HFFc6 (cell line): Measurements from ENCODE around the gene GALNT3. TPM values are rescaled to one million over a fixed set of nuclear protein-coding genes. Genes with fewer than 3 reads are reported as not detected.

Experiments
- DNase-seq: peaks from one replicate; pipeline ENCODE4 v3.0.0-alpha.2; 2018
- H3K27ac Mint-ChIP-seq: 2 replicates; pipeline ENCODE4 v1.8.0; 2020; ENCODE audit warnings: mild to moderate bottlenecking, mixed read lengths
- H3K27me3 Mint-ChIP-seq: 2 replicates; pipeline ENCODE4 v1.8.0; 2021; ENCODE audit warnings: mild to moderate bottlenecking, moderate library complexity, mixed read lengths; ENCODE audit not compliant: insufficient read depth
- H3K36me3 Mint-ChIP-seq: 2 replicates; pipeline ENCODE4 v1.8.0; 2021; ENCODE audit warnings: low read depth, mixed read lengths
- H3K4me1 Mint-ChIP-seq: 2 replicates; pipeline ENCODE4 v1.8.0; 2020; ENCODE audit warnings: low read depth, mixed read lengths
- H3K4me3 Mint-ChIP-seq: 2 replicates; pipeline ENCODE4 v1.8.0; 2020; ENCODE audit warnings: mild to moderate bottlenecking, moderate library complexity, mixed read lengths
- H3K9me3 Mint-ChIP-seq: 2 replicates; pipeline ENCODE4 v1.8.0; 2020; ENCODE audit warnings: mild to moderate bottlenecking, mixed read lengths
- total RNA-seq, 6 experiments: library from RNA; stranded (reverse); fragmentation: NEBNext Ultra II Directional; extraction: Animal tissue kit (Norgen Biotek cat#: 25700); gene quantifications; 2 replicates in 1 of 6; 3 replicates in 5 of 6; pipeline ENCODE4 v1.2.3, GENCODE V29; 2021
- TF ChIP-seq, protein P1 (sequence below): fragments of 200-600 bp; sonication (generic); IDR thresholded peaks from 2 replicates; pipeline ENCODE4 v1.5.0; 2021; ENCODE audit warnings: antibody characterized with exemption, mild to moderate bottlenecking

The GALNT3 gene
- total RNA-seq, 6 experiments from 2014 or later: 0.28 to 1.7 (median 0.82) TPM

GRCh38 chr2:165820296-165820695 lies 26.2 kb upstream of the GALNT3 start:
- Mint-ChIP-seq H3K27me3 (no peaks in the 10 kb centered on the region), H3K36me3 (no peaks in the 10 kb centered on the region), H3K4me1 (no peaks in the 10 kb centered on the region; the same call in 1 of the 2 replicates), H3K4me3 (no peak overlapping the region), H3K9me3 (no peaks in the 10 kb centered on the region), H3K27ac (no peak overlapping the region)
- no peak for DNase-seq
- TF ChIP-seq, protein P1, sequence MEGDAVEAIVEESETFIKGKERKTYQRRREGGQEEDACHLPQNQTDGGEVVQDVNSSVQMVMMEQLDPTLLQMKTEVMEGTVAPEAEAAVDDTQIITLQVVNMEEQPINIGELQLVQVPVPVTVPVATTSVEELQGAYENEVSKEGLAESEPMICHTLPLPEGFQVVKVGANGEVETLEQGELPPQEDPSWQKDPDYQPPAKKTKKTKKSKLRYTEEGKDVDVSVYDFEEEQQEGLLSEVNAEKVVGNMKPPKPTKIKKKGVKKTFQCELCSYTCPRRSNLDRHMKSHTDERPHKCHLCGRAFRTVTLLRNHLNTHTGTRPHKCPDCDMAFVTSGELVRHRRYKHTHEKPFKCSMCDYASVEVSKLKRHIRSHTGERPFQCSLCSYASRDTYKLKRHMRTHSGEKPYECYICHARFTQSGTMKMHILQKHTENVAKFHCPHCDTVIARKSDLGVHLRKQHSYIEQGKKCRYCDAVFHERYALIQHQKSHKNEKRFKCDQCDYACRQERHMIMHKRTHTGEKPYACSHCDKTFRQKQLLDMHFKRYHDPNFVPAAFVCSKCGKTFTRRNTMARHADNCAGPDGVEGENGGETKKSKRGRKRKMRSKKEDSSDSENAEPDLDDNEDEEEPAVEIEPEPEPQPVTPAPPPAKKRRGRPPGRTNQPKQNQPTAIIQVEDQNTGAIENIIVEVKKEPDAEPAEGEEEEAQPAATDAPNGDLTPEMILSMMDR: no peak

- TF ChIP-seq, protein P1: no peak
- Mint-ChIP-seq H3K27me3 (no peaks in the 10 kb centered on the region), H3K4me3 (no peak overlapping the region), H3K36me3 (no peaks in the 10 kb centered on the region), H3K4me1 (peaks cover 6% of the 10 kb centered on the region; the same call in 1 of the 2 replicates), H3K9me3 (no peaks in the 10 kb centered on the region), H3K27ac (no peak overlapping the region)
- DNase-seq: no peak
Observed at GRCh38 chr2:165818920-165819319, 24.9 kb upstream of the GALNT3 start.

GRCh38 chr2:165815299-165816141 lies 21.5 kb upstream of the GALNT3 start:
- Mint-ChIP-seq H3K27me3 (peaks cover 1% of the 10 kb centered on the region; the same call in 1 of the 2 replicates), H3K9me3 (no peaks in the 10 kb centered on the region), H3K4me3 (no peak overlapping the region), H3K4me1 (peaks cover 6% of the 10 kb centered on the region; the same call in 1 of the 2 replicates), H3K27ac (no peak overlapping the region), H3K36me3 (no peaks in the 10 kb centered on the region)
- TF ChIP-seq, protein P1: no peak
- DNase-seq: no peak

DNA sequence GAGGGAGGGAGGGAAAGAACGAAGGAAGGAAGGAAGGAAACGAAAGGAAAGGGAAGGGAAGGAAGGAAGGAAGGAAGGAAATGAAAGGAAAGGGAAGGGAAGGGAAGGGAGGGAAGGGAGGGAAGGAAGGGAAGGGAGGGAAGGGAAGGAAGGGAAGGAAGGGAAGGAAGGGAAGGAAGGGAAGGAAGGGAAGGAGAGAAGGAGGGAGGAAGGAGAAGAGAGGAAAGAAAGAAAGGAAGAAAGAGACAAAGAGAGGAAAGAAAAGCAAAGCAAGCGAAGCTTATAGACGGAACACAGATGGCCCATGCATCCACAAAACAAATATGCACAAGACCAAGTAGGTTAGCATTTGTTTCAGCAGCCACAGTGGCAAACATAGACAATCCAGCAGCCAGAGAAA lies 20.4 kb upstream of the GALNT3 start:
- no peaks in the 10 kb centered on the region for H3K36me3 Mint-ChIP-seq
- no peak overlapping the region for H3K27ac Mint-ChIP-seq
- H3K4me3 Mint-ChIP-seq: no peak overlapping the region

GRCh38 chr2:165811592-165812370 lies 17.7 kb upstream of the GALNT3 start:
- H3K27me3 Mint-ChIP-seq: peaks cover 1% of the 10 kb centered on the region; the same call in 1 of the 2 replicates
- DNase-seq: no peak
- no peaks in the 10 kb centered on the region for H3K9me3 Mint-ChIP-seq
- TF ChIP-seq, protein P1: no peak
- H3K27ac Mint-ChIP-seq: no peak overlapping the region
- H3K4me1 Mint-ChIP-seq: peaks cover 6% of the 10 kb centered on the region; the same call in 1 of the 2 replicates
- no peaks in the 10 kb centered on the region for H3K36me3 Mint-ChIP-seq
- H3K4me3 Mint-ChIP-seq: no peak overlapping the region

More for the DNA sequence above, 20.4 kb upstream of the GALNT3 start:
- Mint-ChIP-seq H3K27me3 (peaks cover 1% of the 10 kb centered on the region; the same call in 1 of the 2 replicates), H3K9me3 (no peaks in the 10 kb centered on the region), H3K4me1 (peaks cover 6% of the 10 kb centered on the region; the same call in 1 of the 2 replicates)
- DNase-seq: no peak
- TF ChIP-seq, protein P1: no peak
